AML-193 (cell line): Measurements from ENCODE around the gene RANBP3.

Experiments used
- DNase-seq, 2 experiments: peaks; one replicate each; lab custom pipeline; 2025; lab: John Stamatoyannopoulos, UW

Gene RANBP3

DNA sequence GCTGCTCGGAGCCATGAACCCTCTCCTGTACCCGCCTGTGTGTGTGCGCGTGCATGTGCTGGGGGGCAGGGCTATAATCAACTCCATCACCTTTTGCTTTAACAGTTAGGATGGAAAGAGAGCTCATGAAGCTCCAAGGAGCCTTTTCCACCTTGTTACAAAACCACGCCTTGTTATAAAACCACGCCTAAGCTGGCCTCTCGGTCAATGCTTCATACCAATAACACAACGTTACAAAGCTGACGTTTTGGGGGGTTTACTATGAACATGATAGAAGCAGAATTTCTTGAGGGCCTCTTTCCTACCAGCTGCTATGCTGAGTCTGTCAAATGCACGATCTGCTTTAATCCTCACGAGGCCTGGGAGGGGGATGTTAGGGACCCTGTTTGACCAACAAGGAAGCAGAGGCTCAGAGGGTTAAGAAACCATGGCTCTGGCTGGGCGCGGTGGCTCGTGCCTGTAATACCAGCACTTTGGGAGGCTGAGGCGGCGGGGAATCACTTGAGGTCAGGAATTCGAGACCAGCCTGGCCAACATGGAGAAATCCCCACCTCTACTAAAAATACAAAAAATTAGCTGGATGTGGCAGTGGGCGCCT lies 52.0 kb downstream of the RANBP3 start:
- no peak for DNase-seq

DNA sequence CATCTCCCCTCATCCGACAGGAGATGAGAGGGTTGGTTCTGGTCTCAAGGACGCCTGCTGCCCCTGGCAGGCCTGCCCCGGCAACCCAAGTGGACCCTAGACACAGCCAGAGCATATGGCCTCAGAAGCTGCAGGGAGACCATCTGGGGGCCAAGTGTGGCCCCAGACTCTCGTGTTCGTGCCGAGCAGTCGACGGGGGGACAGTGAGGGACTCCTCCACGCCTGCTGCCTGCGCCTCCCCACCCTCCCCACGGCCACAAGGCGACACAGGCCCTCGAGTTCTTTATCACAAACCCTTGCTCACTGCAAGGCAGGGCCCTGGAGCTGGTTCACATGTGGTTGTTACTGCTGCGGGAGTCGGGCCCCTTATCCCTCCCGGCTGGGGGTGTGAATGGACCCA lies 54.6 kb downstream of the RANBP3 start:
- no peak for DNase-seq

DNA sequence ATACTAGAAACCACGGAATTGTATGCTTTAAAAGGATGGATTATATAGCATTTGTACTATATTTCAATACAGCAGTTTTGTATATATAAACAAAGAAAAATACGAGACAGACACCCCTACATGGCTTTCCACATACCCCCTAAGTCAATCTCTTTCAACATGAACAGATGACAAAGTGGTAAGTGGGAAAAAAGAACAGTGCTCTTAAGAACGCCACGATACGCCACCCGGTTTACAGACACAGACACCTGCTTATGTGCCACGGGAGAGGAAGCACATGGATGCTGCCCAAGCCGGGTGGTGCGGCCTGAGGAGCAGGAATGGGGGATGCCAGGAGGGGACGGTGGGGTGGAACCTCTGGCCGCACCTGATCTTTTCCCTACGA lies 55.8 kb downstream of the RANBP3 start:
- DNase-seq: no peak

DNA sequence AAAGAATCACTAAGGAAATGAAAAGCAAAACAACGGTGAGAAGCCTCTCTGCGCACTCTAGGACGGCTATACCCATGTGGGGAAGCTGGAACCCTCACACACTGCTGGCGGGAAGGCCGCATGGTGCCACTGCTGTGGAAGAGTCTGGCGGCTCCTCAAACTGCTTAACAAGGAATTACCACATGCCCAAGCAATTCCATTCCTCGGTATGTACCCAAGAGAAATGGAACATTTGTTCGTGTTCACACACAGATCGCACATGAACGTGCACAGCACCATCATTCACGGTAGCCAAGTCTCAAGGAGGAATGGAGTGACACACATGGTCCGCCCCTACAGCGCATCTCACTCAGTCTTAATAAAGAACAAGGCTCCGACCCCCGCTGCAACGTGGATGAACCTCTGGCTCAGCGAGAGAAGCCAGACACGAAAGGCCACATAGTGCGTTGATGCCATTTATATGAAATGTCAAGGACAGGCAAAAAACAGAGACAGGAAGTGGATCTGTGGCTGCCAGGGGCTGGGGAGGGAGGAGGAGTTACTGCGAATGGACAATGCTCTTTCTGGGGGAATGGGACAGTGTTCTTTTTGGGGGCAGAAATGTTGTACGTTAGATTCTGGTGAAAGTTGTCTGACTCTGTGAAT lies 56.3 kb downstream of the RANBP3 start:
- DNase-seq: no peak

DNA sequence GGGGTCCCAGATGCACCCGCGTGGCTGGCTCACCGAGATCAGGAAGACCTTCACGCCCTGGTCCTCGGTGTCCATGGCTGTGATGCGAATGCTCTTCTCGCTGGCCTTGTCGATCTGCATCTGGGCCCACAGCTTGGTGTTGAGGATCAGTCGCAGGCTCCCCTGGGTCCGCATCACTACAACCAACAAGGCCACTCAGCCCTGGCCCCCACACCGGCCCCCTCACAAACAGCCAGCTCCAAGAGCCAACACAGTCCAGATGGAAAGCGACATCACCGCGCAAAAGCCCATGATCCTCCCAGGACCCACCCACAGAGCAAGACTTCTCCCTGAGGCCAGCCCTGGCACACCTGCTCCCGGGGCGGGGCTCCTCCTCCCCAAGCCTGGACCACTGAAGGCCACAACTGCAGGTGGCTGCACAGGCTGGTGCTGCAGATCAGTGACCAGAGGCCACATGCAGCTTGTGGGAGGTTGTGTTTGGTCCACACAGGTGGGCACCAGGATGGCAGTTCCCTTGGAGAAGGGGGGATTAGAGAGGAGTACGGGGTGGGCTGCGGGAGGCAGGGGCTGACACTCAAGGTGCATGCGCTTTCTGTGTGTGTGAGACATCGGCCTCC lies 59.4 kb downstream of the RANBP3 start:
- no peak for DNase-seq

DNA sequence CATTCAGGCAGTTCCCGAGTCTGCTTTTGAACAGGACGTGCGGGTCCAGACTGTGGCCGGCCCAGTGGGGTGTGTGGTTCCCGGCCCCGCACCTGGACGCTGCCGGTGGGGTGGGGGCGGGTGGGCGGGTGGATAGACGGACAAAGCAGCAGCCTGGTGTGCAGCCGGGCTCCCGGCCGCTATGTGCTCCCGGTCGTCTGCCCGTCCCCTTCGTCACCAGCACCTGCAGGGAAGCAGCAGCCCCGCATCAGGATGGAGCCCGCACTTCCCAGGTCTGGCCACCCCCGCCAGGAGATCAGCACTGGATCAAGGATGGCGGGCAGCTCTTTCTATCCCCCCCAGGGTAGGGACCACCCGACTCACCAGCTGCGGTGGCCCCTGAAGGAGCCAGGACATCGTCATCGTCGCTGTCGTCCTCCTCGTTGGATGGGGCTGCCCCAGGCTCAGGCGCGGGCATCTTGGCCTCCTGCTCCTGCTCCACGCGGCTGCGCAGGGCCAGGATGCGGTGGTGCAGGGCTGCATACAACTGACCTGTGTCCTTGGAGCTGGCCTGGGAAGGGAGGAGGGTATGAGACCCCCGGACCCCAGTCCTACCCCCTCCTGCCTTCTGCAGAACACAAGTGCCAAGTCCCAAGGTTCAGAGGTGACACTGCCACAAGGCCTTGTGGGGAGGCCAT lies 60.4 kb downstream of the RANBP3 start:
- DNase-seq: no peak

DNA sequence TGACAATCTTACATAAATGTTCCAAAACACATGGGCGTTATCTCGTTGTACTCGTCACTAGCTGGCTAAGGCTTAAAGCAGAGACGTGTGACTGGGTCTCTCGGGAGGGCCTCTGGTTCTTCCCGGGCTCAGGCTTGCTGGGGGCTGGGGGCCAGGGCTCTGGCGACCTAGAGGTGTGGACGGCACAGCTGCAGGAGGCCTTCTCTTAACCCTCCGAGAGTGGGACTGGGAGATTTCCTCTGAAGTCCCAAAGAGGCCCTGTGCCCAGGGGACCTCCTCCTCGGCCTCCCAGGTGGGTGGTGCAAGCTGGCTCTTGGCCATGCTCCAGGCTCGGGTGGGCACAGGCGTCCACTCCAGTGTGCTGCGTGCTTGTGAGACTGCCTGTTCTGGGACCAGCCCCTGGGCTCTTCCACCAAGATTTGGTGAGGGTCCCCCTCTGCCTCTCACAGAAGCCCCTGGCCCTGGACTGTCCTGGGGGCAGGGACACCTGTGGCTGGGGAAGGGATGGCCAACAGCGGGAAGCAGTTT lies 61.7 kb downstream of the RANBP3 start:
- DNase-seq: no peak

DNA sequence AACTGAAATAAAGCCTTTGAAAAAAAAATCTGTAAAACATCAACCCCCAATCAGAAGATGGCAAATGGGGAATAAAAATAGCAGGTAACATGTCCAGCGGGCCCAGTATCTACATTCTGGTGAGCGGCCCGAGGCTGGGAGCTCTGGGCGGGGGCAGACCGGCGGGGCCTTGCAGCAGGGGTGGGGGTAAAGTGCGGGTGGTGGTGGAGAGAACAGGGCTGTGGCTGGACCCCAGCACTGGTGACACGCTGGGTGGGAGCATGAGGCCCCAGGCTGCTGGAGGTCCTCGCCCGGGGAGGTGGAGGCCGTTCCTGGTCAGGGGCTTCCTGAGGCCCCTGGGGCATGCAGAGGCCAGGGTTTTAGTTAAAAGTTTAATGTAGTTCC lies 62.2 kb downstream of the RANBP3 start:
- DNase-seq: no peak

DNA sequence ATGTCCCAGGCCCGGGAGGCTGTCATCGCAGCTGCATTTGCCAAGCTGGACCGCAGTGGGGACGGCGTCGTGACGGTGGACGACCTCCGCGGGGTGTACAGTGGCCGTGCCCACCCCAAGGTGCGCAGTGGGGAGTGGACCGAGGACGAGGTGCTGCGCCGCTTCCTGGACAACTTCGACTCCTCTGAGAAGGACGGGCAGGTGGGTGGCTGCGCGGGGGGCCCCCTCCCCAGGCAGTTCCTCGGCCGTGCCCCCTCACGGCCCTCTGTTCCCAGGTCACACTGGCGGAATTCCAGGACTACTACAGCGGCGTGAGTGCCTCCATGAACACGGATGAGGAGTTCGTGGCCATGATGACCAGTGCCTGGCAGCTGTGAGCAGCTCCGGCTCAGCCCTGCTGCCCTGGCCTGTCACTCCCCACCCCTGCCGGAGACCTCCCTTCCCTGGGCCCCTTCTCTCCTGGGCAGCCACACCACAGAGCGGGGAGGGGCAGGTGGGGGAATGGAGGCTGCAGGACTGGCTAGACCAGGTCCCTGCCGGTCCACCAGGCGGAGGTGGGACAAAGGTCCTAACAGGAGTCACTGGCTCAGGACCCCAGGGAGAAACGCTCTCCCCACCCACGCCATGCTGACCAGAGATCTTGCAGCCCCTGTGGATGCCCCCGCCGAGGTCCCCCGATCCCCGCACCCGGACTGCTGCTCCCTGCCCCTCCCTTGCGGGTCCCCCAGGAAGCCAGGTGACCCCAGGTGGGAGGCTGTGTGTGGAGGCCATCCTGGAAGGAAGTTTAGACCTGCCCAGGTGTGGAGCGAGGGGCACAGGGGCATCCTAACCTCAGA lies 62.8 kb downstream of the RANBP3 start:
- DNase-seq: no peak

DNA sequence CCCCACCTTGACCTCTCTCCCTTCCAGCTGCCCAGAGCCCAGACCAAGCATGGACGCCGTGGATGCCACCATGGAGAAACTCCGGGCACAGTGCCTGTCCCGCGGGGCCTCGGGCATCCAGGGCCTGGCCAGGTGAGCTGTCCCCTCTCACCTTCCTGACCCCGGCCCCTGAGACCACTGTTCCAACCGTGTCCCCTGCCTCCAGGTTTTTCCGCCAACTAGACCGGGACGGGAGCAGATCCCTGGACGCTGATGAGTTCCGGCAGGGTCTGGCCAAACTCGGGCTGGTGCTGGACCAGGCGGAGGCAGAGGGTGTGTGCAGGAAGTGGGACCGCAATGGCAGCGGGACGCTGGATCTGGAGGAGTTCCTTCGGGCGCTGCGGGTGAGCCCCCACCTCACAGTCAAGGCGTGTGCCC lies 63.6 kb downstream of the RANBP3 start:
- no peak for DNase-seq

DNA sequence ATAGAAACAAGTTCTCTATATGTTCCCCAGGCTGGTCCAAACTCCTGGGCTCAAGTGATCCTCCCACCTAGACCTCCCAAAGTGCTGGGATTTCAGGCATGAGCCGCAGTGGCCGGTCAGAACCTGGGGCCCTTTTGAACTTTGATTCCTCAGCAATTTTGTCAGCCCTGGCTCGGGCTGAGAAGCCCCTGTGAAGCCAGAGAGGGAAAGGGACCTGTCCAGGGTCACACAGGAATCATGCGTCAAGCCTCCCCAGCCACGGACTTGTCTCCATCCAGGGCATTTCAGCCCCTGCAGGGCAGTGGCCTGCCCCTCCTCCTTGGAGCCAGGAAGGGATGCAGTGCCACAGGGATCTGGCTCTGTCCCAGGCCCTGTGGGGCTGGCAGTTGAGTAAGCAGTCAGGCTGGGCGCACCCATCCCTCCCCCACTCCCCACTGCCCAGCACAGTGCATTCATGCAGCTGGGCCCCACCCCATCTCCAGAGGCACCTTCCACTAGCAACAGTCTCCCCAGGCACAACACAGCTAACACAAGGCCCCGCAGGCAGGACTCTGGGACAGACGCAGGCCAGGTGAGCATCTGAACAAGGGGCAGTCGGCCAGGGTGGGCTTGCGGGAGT lies 64.1 kb downstream of the RANBP3 start, which contains the start of gene CAPS:
Gene CAPS (plus strand): TSS at position 516 of the 619 bp plus-strand sequence. CDS start 153 bp downstream, outside the sequence.
- no peak for DNase-seq

DNA sequence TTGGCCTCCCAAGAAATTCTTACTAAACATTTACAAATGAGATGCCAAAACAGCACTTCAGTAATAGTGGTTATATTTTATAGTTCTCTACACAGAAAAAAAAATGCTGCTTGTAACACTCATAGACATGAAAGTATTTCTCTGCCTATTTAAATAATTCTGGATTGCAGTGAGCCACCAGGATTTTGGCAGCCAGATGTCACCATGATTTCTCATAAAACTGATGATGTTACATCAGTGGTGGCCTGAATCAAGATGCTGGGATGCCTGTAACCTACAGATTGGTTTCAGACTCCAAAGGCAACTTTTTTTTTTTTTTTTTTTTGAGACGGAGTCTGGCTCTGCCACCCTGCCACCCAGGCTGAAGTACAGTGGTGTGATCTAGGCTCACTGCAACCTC lies 66.6 kb downstream of the RANBP3 start:
- no peak for DNase-seq

DNA sequence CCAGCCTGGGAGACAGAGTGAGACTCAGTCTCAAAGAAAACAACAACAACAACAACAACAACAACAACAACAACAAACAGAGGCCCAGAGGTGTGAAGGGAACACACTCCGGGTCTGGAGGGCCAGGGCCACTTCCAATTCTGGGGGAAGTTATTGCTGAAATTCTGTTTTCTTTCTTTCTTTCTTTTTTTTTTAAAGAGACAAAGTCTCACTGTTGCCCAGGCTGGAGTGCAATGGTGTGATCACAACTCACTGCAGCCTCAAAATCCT lies 67.4 kb downstream of the RANBP3 start:
- no peak for DNase-seq

DNA sequence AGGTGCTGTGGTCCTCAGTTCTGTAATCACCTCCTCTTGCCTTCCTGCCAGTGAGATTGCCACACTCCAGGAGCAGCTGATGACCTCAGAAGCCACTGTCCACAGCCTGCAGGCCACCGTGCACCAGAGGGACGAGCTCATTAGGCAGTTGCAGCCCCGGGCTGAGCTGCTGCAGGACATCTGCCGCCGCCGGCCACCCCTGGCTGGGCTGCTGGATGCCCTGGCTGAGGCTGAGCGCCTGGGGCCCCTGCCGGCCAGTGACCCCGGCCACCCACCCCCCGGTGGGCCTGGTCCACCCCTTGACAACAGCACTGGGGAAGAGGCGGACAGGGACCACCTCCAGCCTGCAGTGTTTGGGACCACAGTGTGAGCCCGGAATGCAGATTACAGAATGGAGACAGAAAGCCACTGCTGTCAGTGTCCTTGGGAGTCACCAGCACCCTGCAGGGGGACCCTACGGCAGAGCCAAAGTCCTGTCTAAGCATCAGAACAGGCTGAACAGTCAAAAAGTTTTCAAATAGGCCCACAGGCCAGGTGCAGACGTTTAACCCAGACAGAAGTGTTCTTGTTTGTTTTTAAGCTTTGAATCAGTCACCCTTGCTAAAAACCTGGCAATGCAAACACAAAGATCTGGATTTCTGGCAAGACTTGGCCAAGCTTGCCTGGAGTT lies 69.0 kb downstream of the RANBP3 start:
- no peak for DNase-seq

DNA sequence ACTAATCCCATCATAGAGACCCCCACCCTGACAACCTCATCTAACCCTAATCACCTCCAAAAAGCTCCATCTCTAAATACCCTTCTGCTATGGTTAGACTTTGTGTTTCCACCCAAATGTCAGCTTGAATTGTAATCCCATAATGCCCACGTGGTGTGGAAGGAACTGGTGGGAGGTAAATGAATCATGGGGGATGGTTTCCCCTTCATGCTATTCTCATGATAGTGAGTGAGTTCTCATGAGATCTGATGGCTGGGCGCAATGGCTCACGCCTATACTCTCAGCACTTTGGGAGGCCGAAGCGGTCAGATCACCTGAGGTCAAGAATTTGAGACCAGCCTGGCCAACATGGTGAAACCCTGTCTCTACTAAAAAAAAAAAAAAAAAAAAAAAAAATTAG lies 70.7 kb downstream of the RANBP3 start:
- no peak for DNase-seq

DNA sequence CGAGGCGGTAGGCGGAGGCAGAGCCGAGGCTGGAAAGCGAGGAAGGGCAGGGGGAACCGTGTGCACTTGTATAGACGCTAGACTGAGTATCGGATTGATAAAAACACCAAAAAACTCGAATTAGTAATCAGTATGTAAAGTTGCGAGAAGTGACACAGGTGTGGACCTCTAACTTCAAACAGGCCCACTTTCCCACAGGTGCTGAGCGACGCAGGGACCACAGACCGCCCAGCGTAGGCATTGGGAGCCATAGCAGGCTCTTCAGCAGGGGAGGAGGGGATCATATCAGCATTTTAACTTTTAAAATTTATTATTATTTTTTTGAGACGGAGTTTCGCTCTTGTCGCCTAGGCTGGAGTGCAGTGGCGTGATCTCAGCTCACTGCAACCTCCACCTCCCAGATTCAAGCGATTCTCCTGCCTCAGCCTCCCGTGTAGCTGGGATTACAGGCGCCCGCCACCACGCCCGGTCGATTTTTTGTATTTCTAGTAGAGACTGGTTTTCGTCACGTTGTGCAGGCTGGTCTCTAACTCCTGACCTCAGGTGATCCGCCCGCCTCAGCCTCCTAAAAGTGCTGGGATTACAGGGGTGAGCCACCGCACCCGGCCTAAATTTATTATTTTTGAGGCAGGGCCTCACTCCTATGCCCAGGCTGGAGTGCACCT lies 72.7 kb downstream of the RANBP3 start:
- no peak for DNase-seq

DNA sequence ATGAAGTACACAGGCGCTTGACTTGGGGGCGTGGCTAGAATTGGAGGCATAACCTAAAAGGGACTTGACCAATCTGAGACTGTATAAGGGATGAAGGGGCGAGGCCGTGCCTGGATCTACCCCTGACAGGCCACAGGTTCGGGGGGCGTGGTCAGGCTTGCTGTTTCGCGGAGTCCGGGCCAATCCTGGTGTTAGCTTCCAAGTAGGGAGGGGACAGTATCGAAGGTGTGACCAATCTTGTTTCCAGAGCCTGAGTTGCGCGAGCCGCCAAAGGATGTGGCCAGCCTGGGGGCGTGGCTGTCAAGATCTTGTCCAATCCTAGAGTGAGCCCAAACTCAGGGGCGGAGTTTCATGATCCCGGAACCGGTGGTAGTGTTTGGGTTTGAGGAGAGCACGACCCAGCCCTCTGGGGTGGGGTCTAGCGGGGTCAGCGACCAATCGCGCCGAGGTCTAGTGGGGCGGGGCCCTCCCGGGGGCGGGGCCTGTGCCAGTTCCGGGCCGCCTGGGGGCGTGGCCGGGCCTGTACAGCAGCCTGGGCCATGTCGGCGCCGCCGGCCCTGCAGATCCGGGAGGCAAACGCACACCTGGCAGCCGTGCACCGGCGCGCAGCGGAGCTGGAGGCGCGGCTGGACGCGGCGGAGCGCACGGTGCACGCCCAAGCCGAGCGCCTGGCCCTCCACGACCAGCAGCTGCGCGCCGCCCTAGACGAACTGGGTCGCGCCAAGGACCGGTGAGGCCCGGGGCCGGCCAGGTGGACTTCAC lies 73.4 kb downstream of the RANBP3 start, which contains the start of gene VMAC:
Gene VMAC (plus strand): TSS at position 521 of the 762 bp plus-strand sequence. CDS start 19 bp downstream, at position 540.
- DNase-seq: peak; percentile 100

DNA sequence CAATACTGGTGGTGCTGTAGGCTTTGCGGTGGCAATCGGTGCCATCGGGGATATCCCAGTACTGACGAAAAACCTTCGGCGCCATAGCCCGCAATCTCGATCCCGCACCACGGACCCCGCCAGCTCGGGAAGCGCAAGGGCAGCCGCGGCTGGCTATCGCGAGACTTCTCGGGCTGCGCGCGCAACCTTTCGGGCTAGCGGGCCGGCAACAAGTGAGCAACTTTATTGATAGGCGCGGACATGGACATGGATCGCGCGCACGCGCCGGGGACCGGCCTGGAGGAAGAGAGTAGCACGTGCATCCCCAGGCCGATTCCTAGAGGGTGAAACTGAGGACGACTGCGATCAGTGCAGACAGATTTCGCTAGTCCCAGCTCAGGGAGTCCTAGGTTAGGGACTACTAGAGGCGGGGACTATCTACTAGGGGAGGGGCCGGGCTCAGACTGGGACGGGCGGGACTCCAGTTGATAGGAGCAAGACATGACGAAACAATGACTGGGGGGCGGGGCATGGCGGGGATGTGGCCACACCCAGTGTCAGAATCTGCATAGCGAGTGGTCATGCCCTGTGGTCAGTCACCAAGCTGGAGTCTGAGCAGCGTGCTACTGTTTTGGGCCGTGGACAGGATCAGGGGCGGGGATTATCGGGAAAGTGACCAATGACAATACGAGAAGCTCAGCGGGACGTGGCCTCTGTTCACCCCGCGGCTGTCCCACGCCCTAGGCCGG lies 74.2 kb downstream of the RANBP3 start, which contains the start of gene NDUFA11:
Gene NDUFA11 (minus strand): TSS at position 167 of the 728 bp plus-strand sequence. CDS start 82 bp downstream, at position 85.
- peak; percentile 89 to 91 for DNase-seq
